ENCODE measurements around the gene ITGB2.

The ITGB2 gene

DNA sequence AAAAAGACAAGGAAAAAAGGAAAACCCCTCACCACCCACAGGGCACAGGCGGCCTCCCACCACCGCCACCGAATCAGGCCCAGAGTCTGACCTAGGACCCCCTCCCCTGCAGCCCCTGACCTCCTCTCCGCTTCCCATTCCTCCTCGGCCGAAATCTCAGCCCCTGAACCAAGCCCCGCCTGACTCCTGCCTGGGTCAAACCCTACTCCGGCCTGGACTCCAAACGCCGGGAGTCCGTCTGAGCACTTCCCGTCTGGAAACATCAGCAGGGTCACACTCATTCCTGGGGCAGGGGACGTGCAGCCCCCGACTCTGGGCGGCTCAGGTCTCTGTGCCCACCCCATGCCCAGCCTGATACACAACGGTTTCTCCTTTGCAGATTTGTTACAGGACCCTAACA lies 76.4 kb downstream of the ITGB2 start:
- DNase-seq (ENCODE audit: low read depth) = no peak
- no peak overlapping the region for H3K4me3 ChIP-seq (ENCODE audit: low read depth, low read length)

DNA sequence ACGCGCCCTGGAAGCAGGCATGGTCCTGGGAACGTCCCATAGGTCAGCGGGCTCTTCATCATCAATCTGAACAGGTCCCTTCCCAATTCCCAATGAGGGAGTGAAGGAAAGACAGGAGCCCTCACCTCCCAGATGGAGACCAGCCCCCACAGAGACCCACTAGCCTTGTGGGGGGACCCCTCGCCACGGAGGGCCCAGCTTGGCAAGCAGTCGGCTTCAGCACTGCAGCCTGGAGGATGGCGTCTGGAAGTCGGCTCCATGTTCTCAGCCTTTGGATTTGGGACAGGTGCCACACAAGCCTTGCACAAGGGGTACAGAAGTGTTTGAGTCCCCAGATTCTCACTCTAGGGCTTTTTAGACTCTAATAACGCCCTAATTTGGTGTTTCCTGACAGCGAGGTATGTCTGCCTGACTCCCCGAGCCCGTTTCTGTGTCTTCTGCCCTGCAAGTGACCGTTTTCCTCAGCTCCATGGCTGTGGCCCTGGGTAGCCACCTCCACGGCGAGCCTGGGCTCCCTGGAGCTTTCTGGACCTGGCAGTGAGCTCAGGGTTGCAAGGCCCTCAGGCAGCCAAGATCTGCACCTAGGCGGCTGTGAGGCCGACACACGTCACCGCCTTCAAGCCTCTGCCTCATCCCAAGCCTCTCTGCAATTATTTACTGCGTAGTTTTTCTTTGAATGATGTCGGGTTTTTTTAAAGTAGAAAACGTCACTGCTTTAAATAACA lies 77.8 kb downstream of the ITGB2 start:
- no peak overlapping the region for H3K4me3 ChIP-seq (ENCODE audit: low read depth, low read length)
- DNase-seq (ENCODE audit: low read depth) = no peak
- TF ChIP-seq MYC (IDR thresholded peaks at IDR 0.05; ENCODE audit: low read depth, low read length) (no peak), POLR2A (IDR thresholded peaks at IDR 0.05; ENCODE audit: extremely low read depth, insufficient read length) (no peak)

More for the DNA sequence above, 76.4 kb downstream of the ITGB2 start:
- TF ChIP-seq POLR2A (IDR thresholded peaks at IDR 0.05; ENCODE audit: extremely low read depth, insufficient read length) = no peak
- TF ChIP-seq, protein P1, sequence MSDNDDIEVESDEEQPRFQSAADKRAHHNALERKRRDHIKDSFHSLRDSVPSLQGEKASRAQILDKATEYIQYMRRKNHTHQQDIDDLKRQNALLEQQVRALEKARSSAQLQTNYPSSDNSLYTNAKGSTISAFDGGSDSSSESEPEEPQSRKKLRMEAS (IDR thresholded peaks at IDR 0.05; ENCODE audit: low read depth, low read length) = no peak
- TF ChIP-seq, protein P2, sequence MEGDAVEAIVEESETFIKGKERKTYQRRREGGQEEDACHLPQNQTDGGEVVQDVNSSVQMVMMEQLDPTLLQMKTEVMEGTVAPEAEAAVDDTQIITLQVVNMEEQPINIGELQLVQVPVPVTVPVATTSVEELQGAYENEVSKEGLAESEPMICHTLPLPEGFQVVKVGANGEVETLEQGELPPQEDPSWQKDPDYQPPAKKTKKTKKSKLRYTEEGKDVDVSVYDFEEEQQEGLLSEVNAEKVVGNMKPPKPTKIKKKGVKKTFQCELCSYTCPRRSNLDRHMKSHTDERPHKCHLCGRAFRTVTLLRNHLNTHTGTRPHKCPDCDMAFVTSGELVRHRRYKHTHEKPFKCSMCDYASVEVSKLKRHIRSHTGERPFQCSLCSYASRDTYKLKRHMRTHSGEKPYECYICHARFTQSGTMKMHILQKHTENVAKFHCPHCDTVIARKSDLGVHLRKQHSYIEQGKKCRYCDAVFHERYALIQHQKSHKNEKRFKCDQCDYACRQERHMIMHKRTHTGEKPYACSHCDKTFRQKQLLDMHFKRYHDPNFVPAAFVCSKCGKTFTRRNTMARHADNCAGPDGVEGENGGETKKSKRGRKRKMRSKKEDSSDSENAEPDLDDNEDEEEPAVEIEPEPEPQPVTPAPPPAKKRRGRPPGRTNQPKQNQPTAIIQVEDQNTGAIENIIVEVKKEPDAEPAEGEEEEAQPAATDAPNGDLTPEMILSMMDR (IDR thresholded peaks at IDR 0.05; ENCODE audit: low read depth, low read length) = no peak
- no peak for TF ChIP-seq MYC (IDR thresholded peaks at IDR 0.05; ENCODE audit: low read depth, low read length)

DNA sequence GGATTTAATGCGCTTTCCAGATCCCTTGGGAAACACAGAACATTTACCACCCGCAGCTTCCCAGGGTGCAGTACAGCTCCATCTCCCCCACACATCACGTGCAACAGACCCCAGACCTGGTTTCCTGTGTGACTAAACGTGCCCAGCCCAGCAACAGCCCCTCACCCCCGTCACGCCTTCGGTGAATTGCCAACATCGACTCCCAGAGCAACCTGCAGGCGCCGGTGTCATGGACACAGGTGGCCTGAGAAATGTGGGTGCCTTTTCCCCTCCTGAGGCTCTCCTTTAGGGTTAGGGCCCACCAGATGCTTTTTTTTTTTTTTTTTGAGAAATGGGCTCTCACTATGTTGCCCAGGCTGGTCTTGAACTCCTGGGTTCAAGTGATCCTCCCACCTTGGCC lies 78.6 kb downstream of the ITGB2 start:
- H3K4me3 ChIP-seq (ENCODE audit: low read depth, low read length) = no peak overlapping the region
- TF ChIP-seq, protein P2 (IDR thresholded peaks at IDR 0.05; ENCODE audit: low read depth, low read length) = no peak
- no peak for TF ChIP-seq MYC (IDR thresholded peaks at IDR 0.05; ENCODE audit: low read depth, low read length)
- no peak for DNase-seq (ENCODE audit: low read depth)

DNA sequence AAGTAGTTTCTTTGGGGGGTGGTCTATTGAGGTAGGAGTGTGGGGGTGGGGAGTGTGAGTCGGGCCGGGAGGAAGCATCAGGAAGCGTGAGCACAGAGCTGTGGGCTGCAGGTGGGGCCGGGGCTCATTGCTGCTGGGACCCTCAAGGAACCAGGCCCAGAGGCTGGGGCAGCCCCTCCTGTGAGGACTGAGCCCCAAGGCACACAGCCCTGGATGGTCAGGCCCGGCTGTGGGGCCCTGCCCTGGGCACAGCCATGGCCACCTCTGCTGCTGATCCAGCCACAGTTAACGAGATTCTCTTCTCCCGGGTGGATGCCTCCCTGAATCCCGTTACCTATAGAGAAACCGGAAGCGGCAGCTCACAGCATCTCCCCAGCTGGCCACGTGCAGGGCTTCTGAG lies 79.9 kb downstream of the ITGB2 start:
- DNase-seq (ENCODE audit: low read depth) = no peak
- no peak overlapping the region for H3K4me3 ChIP-seq (ENCODE audit: low read depth, low read length)
- no peak for TF ChIP-seq MYC (IDR thresholded peaks at IDR 0.05; ENCODE audit: low read depth, low read length)
- no peak for TF ChIP-seq POLR2A (IDR thresholded peaks at IDR 0.05; ENCODE audit: extremely low read depth, insufficient read length)
- TF ChIP-seq, protein P1 (IDR thresholded peaks at IDR 0.05; ENCODE audit: low read depth, low read length) = no peak
- TF ChIP-seq, protein P2 (IDR thresholded peaks at IDR 0.05; ENCODE audit: low read depth, low read length) = no peak

DNA sequence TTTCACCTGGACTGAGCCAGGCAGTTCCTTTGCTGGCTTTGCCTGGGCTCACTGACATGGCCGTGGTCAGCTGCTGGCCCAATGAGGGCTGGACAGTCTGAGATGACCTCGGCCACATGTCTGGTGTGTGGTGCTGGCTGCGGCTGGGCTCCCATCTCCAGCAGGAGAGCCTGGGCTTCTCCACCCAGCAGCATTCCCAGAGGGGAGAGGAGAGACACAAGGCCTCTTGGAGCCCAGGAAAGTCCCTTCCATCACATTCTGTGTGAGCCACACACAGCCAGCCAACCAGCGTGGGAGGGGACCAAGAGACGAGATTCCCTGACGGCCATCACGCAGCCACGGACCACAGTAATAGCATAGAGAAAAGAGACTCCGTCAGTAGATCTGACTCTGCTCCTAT lies 81.7 kb downstream of the ITGB2 start:
- H3K4me3 ChIP-seq (ENCODE audit: low read depth, low read length) = no peak overlapping the region
- no peak for DNase-seq (ENCODE audit: low read depth)
- TF ChIP-seq, protein P1 (IDR thresholded peaks at IDR 0.05; ENCODE audit: low read depth, low read length) = no peak
- no peak for TF ChIP-seq MYC (IDR thresholded peaks at IDR 0.05; ENCODE audit: low read depth, low read length)
- TF ChIP-seq POLR2A (IDR thresholded peaks at IDR 0.05; ENCODE audit: extremely low read depth, insufficient read length) = no peak
- TF ChIP-seq, protein P2 (IDR thresholded peaks at IDR 0.05; ENCODE audit: low read depth, low read length) = no peak

DNA sequence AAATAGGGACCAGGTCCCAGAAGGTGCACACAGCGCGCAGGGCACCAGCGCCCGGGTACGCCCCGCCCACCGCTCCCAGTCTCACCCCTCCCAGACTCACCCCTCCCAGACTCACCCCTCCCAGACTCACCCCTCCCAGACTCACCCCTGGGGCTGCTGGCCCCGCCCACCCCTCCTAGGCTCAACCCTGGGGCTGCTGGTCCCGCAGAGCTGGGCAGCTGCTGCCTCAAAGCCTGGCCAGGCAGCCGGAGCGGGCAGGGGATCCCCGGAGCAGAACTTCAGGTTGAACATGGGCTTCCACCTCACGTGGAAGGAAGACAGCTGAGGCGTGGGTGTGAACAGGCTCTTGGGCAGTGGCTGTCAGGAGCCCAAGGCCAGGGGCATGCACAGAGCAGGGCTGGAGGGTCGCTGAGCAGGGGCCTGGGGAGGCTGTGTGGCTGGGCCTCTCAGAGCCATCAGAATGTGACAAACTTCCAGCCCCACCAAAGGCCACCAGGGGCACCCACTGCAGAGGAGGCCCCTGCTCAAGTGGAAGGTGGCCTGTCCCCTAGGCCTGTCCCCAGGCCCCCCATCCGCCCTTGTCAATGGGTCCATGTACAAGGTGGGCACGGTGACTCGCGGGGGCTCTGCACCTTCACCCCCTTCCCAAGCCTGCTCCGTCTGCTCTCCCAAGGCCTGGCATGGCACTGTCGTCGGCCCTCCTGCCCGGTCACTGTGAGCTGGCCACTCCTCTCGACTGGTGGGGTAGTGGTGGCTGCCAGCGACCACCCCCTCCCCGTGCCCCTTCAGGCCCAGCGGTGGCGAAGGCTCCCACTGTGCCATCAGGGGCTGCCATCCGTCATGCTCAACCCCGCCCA lies 82.4 kb downstream of the ITGB2 start:
- H3K4me3 ChIP-seq (ENCODE audit: low read depth, low read length) = no peak overlapping the region
- DNase-seq (ENCODE audit: low read depth) = no peak
- TF ChIP-seq MYC (IDR thresholded peaks at IDR 0.05; ENCODE audit: low read depth, low read length) (no peak), POLR2A (IDR thresholded peaks at IDR 0.05; ENCODE audit: extremely low read depth, insufficient read length) (no peak)
- TF ChIP-seq, protein P2 (IDR thresholded peaks at IDR 0.05; ENCODE audit: low read depth, low read length) = no peak
- TF ChIP-seq, protein P1 (IDR thresholded peaks at IDR 0.05; ENCODE audit: low read depth, low read length) = no peak

Measured in NB4 (cell line).